ENCODE measurements around the gene BTBD7. TPM values are rescaled to one million over a fixed set of nuclear protein-coding genes. Genes with fewer than 3 reads are reported as not detected.
A peak's percentile ranks its signal among the peaks of the same experiment; 100 is the strongest.

BTBD7 gene
- total and polyA plus RNA-seq, 2 donors (not counting 3 experiments of a cell fraction or from before 2014, with no cell fraction given) = 20.9 to 50.2 TPM

GRCh38 chr14:93308686-93309345 lies 24.0 kb downstream of the BTBD7 start:
- Histone ChIP-seq H3K27me3 (ENCODE audit: control insufficient read depth in 2 of 2, insufficient read depth in 2 of 2, low read length in 2 of 2) (no peaks in the 10 kb centered on the region), H3K4me1 (ENCODE audit: control insufficient read depth, extremely low read depth, insufficient read depth, low read length) (peaks cover 29% of the 10 kb centered on the region), H3K27ac (ENCODE audit: insufficient read depth, low read depth, low read length) (peak overlapping the region; percentile 38), H3K9ac (replicated peaks; ENCODE audit: extremely low read depth, insufficient read depth, low read length) (no peak overlapping the region), H4K20me1 (replicated peaks; ENCODE audit: control insufficient read depth, extremely low read depth, insufficient read depth, low read length) (peaks cover 27% of the 10 kb centered on the region), H3K79me2 (ENCODE audit: control insufficient read depth, insufficient read depth, low read length) (peaks cover 91% of the 10 kb centered on the region), H3K9me1 (replicated peaks; ENCODE audit: control insufficient read depth, extremely low read depth, insufficient read depth, low read length) (no peaks in the 10 kb centered on the region), H3K9me3 (replicated peaks; ENCODE audit: control insufficient read depth, insufficient read depth, low read length) (no peaks in the 10 kb centered on the region), H3K4me3 (replicated peaks in 1 of 3; ENCODE audit: insufficient read depth in 1 of 3, low read depth in 1 of 3, low read length in 3 of 3) (no peak overlapping the region), H3K4me2 (ENCODE audit: insufficient read depth, low read length) (peak overlapping the region; percentile 68), H3K36me3 (ENCODE audit: control insufficient read depth in 2 of 2, extremely low read depth in 1 of 2, insufficient read depth in 2 of 2, low read length in 2 of 2) (no peaks in the 10 kb centered on the region), H2AFZ (ENCODE audit: low read depth, low read length) (no peak overlapping the region)
- TF ChIP-seq MAX (IDR thresholded peaks at IDR 0.05; ENCODE audit: insufficient read depth, insufficient read length) = no peak
- no peak for TF ChIP-seq EZH2 (IDR thresholded peaks at IDR 0.05; ENCODE audit: borderline replicate concordance, low read depth, low read length, severe bottlenecking)
- no peak for TF ChIP-seq POLR2A (IDR thresholded peaks at IDR 0.05; ENCODE audit: low read depth, low read length)
- no peak for TF ChIP-seq GATA2 (IDR thresholded peaks at IDR 0.05; ENCODE audit: insufficient read depth, insufficient read length, low read depth, low read length)
- TF ChIP-seq CTCF (IDR thresholded peaks at IDR 0.05; ENCODE audit: extremely low read depth in 1 of 2, insufficient read depth in 1 of 2, low read depth in 1 of 2, low read length in 2 of 2) = no peak
- TF ChIP-seq MYC (IDR thresholded peaks at IDR 0.05; ENCODE audit: low read depth, low read length) = no peak
- TF ChIP-seq JUN (IDR thresholded peaks at IDR 0.05; ENCODE audit: borderline replicate concordance, insufficient read depth, insufficient read length, low read depth) = no peak
- no peak for TF ChIP-seq POLR2AphosphoS5 (IDR thresholded peaks at IDR 0.05; ENCODE audit: insufficient read depth, low read depth, low read length)
- TF ChIP-seq FOS (IDR thresholded peaks at IDR 0.05; ENCODE audit: borderline replicate concordance, insufficient read depth, low read length) = no peak
- ChIA-PET POLR2A (no interaction called here), CTCF (interaction anchor here (1.0 to 1.3 kb wide), 3 partner anchors 9 to 13 kb away, joined by 3 to 7 read pairs (median 6); no protein-coding TSS in a partner anchor)
- FAIRE-seq (no peak), DNase-seq (ENCODE audit: low read depth, low spot score) (no peak)
- intact Hi-C loops (cut with micrococcal nuclease) = loop anchor here (1.0 kb wide), 2 partner anchors 9 to 22 kb away; no protein-coding TSS in a partner anchor
- dilution Hi-C loops (cut with MboI; ENCODE audit: extremely low pct_ligation_motif_present, low sequenced_read_pairs) = no loop called here
- no TSS peak for BruUV-seq (replicated peaks)

Data from endothelial cell of umbilical vein (primary cell).